Measurements from ENCODE around the gene KCTD14. TPM values are rescaled to one million over a fixed set of nuclear protein-coding genes. Genes with fewer than 3 reads are reported as not detected.
"Not testable (repeated sequence)": the region's sequence is repeated elsewhere in the genome, so short reads cannot be mapped to it uniquely, and the experiment has no call there.

KCTD14 gene
- total RNA-seq, 1 donor: 0.45 TPM

GRCh38 chr11:77994434-77995362, 28.4 kb downstream of the KCTD14 start, which contains the start of gene INTS4:
INTS4 (minus strand) TSS chr11:77994668; CDS start chr11:77994643, 25 bp downstream.
- TF ChIP-seq, protein P1, sequence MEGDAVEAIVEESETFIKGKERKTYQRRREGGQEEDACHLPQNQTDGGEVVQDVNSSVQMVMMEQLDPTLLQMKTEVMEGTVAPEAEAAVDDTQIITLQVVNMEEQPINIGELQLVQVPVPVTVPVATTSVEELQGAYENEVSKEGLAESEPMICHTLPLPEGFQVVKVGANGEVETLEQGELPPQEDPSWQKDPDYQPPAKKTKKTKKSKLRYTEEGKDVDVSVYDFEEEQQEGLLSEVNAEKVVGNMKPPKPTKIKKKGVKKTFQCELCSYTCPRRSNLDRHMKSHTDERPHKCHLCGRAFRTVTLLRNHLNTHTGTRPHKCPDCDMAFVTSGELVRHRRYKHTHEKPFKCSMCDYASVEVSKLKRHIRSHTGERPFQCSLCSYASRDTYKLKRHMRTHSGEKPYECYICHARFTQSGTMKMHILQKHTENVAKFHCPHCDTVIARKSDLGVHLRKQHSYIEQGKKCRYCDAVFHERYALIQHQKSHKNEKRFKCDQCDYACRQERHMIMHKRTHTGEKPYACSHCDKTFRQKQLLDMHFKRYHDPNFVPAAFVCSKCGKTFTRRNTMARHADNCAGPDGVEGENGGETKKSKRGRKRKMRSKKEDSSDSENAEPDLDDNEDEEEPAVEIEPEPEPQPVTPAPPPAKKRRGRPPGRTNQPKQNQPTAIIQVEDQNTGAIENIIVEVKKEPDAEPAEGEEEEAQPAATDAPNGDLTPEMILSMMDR (IDR thresholded peaks at IDR 0.05; ENCODE audit: insufficient read depth, low read length): no peak
- peak within 1 kb of the TSS; percentile 92 for H3K4me3 ChIP-seq (ENCODE audit: low read depth, low read length)
- peak; percentile 100 for DNase-seq (ENCODE audit: low read depth)

GRCh38 chr11:77993902-77994301, 29.2 kb downstream of the KCTD14 start:
- DNase-seq (ENCODE audit: low read depth): no peak
- H3K4me3 ChIP-seq (ENCODE audit: low read depth, low read length): peak overlapping the region; percentile 92
- TF ChIP-seq, protein P1 (IDR thresholded peaks at IDR 0.05; ENCODE audit: insufficient read depth, low read length): no peak

- H3K4me3 ChIP-seq (ENCODE audit: low read depth, low read length): no peak overlapping the region
- TF ChIP-seq, protein P1 (IDR thresholded peaks at IDR 0.05; ENCODE audit: insufficient read depth, low read length): no peak
- no peak for DNase-seq (ENCODE audit: low read depth)
Observed at GRCh38 chr11:77990981-77991380, 32.1 kb downstream of the KCTD14 start.

DNA sequence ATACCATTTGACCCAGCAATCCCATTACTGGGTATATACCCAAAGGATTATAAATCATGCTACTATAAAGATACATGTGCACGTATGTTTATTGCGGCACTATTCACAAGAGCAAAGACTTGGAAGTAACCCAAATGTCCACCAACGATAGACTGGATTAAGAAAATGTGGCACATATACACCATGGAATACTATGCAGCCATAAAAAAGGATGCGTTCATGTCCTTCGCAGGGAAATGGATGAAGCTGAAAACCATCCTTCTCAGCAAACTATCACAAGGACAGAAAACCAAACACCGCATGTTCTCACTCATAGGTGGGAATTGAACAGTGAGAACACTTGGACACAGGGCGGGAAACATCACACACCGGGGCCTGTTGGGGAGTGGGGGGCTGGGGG, 36.6 kb downstream of the KCTD14 start:
- not testable (repeated sequence) for H3K4me3 ChIP-seq (ENCODE audit: low read depth, low read length); DNase-seq (ENCODE audit: low read depth)

DNA sequence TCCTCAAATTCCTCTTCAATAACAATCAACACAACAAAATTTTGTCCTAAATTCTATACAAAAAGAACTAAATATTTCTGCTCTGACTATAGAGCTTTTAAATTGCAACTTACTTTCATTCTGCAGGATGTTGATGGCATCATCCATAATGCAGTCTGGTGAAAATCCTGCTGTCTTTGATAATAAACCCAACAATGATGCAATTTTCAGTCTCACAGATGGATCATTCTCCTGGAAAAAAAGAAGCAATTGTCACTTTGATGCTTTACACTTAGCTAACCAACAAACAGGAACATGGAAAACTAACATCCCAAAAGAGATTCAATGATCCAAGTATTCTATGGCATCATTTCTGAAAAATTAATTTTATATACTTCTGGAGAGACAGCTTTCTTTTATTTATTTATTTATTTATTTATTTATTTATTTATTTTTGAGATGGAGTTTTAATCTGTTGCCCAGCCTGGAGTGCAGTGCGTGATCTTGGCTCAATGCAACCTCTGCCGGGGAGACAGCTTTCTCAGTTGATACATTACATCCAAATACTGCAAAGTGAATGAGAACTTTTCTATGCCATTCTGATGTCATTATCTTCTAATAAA, 41.6 kb downstream of the KCTD14 start:
- no peak overlapping the region for H3K4me3 ChIP-seq (ENCODE audit: low read depth, low read length)
- DNase-seq (ENCODE audit: low read depth): peak; percentile 4
- TF ChIP-seq, protein P1 (IDR thresholded peaks at IDR 0.05; ENCODE audit: insufficient read depth, low read length): no peak

- no peak overlapping the region for H3K4me3 ChIP-seq (ENCODE audit: low read depth, low read length)
- DNase-seq (ENCODE audit: low read depth): no peak
Observed at GRCh38 chr11:77968337-77968736, 54.7 kb downstream of the KCTD14 start.

DNA sequence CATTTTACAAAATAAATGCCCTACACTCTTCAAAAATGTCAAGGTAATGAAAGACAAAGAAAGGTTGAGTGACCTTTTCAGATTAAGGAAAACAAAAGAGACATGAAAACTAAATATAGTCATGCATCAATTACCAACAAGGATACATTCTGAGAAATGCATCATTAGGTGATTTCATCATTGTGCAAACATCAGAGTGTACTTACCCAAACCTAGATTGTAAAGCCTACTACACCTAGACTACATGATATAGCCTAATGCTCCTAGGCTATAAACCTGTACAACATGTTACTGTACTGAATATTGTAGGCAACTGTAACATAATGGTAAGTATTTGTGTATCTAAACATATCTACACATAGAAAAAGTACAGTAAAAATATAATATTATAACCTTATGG, 55.3 kb downstream of the KCTD14 start:
- TF ChIP-seq, protein P1 (IDR thresholded peaks at IDR 0.05; ENCODE audit: insufficient read depth, low read length): no peak
- DNase-seq (ENCODE audit: low read depth): no peak
- no peak overlapping the region for H3K4me3 ChIP-seq (ENCODE audit: low read depth, low read length)

More at GRCh38 chr11:77968337-77968736, 54.7 kb downstream of the KCTD14 start:
- TF ChIP-seq, protein P1 (IDR thresholded peaks at IDR 0.05; ENCODE audit: insufficient read depth, low read length): no peak
